Measurements from ENCODE around the gene DNAAF5.

Gene DNAAF5

GRCh38 chr7:744854-745430 is 18.4 kb downstream of the DNAAF5 start:
- DNase-seq: no peak
- H2AFZ ChIP-seq (ENCODE audit: insufficient read depth, low read length, poor library complexity): no peak overlapping the region
- no peak overlapping the region for H3K9ac ChIP-seq (ENCODE audit: low read length)
- no peak overlapping the region for H2BK12ac ChIP-seq (ENCODE audit: low read length)
- H4K12ac ChIP-seq (ENCODE audit: low read depth, low read length): no peak overlapping the region
- no peak overlapping the region for H2BK120ac ChIP-seq (ENCODE audit: insufficient read depth, low read length, poor library complexity)
- no peaks in the 10 kb centered on the region for H3K79me2 ChIP-seq (ENCODE audit: control insufficient read depth, insufficient read depth, low read length, poor library complexity)
- no peak overlapping the region for H3K4me3 ChIP-seq (ENCODE audit: low read depth, low read length)
- H3K79me1 ChIP-seq (ENCODE audit: low read length): no peaks in the 10 kb centered on the region
- no CpG with 5 or more reads among the region's 20 CpGs for WGBS (ENCODE audit: extremely low coverage, insufficient coverage, insufficient read length)
- peaks cover 26 to 35% of the 10 kb centered on the region in 2 experiments for H3K36me3 ChIP-seq (ENCODE audit: control insufficient read depth in 1 of 2, insufficient read depth in 2 of 2, low read length in 2 of 2)
- H2AK5ac ChIP-seq (ENCODE audit: low read length): no peak overlapping the region
- H3K27ac ChIP-seq (ENCODE audit: low read depth, low read length): no peak overlapping the region
- H4K91ac ChIP-seq (ENCODE audit: low read depth, low read length): no peak overlapping the region
- no peak overlapping the region for H2BK5ac ChIP-seq (ENCODE audit: low read depth, low read length, poor library complexity)
- H3K9me3 ChIP-seq (ENCODE audit: insufficient read depth, low read depth, low read length): peaks cover 5% of the 10 kb centered on the region
- no peak overlapping the region for H3K14ac ChIP-seq (ENCODE audit: low read length)
- no peak overlapping the region for H3K4me2 ChIP-seq (ENCODE audit: low read length)
- H3K4me1 ChIP-seq (ENCODE audit: control insufficient read depth in 1 of 2, insufficient read depth in 2 of 2, low read length in 2 of 2): no peaks in the 10 kb centered on the region
- no peak overlapping the region for H3K4ac ChIP-seq (ENCODE audit: low read depth, low read length)
- H3K23ac ChIP-seq (ENCODE audit: low read length): no peak overlapping the region
- no peak overlapping the region for H3K18ac ChIP-seq (ENCODE audit: low read length)
- no peak overlapping the region for H4K8ac ChIP-seq (ENCODE audit: low read depth, low read length)
- H3K27me3 ChIP-seq (ENCODE audit: insufficient read depth, low read length): no peaks in the 10 kb centered on the region

GRCh38 chr7:745431-746154 is 19.1 kb downstream of the DNAAF5 start:
- Histone ChIP-seq H3K4ac (ENCODE audit: low read depth, low read length) (no peak overlapping the region), H3K36me3 (ENCODE audit: control insufficient read depth in 1 of 2, insufficient read depth in 2 of 2, low read length in 2 of 2) (peaks cover 23 to 29% of the 10 kb centered on the region in 2 experiments)

GRCh38 chr7:746155-747061 is 19.9 kb downstream of the DNAAF5 start:
- H3K79me1 ChIP-seq (ENCODE audit: low read length): no peaks in the 10 kb centered on the region
- no peaks in the 10 kb centered on the region for H3K4me1 ChIP-seq (ENCODE audit: control insufficient read depth in 1 of 2, insufficient read depth in 2 of 2, low read length in 2 of 2)

More at GRCh38 chr7:745431-746154, 19.1 kb downstream of the DNAAF5 start:
- Histone ChIP-seq H3K27me3 (ENCODE audit: insufficient read depth, low read length) (no peaks in the 10 kb centered on the region), H3K4me1 (ENCODE audit: control insufficient read depth in 1 of 2, insufficient read depth in 2 of 2, low read length in 2 of 2) (no peaks in the 10 kb centered on the region), H3K9ac (ENCODE audit: low read length) (no peak overlapping the region), H2AFZ (ENCODE audit: insufficient read depth, low read length, poor library complexity) (no peak overlapping the region), H3K79me1 (ENCODE audit: low read length) (no peaks in the 10 kb centered on the region), H3K9me3 (ENCODE audit: insufficient read depth, low read depth, low read length) (peaks cover 5% of the 10 kb centered on the region), H2AK5ac (ENCODE audit: low read length) (no peak overlapping the region), H3K18ac (ENCODE audit: low read length) (no peak overlapping the region), H3K14ac (ENCODE audit: low read length) (no peak overlapping the region), H2BK12ac (ENCODE audit: low read length) (no peak overlapping the region), H3K23ac (ENCODE audit: low read length) (peak overlapping the region; percentile 16), H3K79me2 (ENCODE audit: control insufficient read depth, insufficient read depth, low read length, poor library complexity) (no peaks in the 10 kb centered on the region), H3K4me2 (ENCODE audit: low read length) (no peak overlapping the region), H3K27ac (ENCODE audit: low read depth, low read length) (no peak overlapping the region), H2BK5ac (ENCODE audit: low read depth, low read length, poor library complexity) (no peak overlapping the region), H4K8ac (ENCODE audit: low read depth, low read length) (no peak overlapping the region), H4K12ac (ENCODE audit: low read depth, low read length) (no peak overlapping the region), H3K4me3 (ENCODE audit: low read depth, low read length) (peak overlapping the region; percentile 43), H2BK120ac (ENCODE audit: insufficient read depth, low read length, poor library complexity) (no peak overlapping the region), H4K91ac (ENCODE audit: low read depth, low read length) (no peak overlapping the region)
- WGBS (ENCODE audit: extremely low coverage, insufficient coverage, insufficient read length): no CpG with 5 or more reads among the region's 23 CpGs
- no peak for DNase-seq

GRCh38 chr7:747186-747585 is 20.7 kb downstream of the DNAAF5 start:
- Histone ChIP-seq H3K36me3 (ENCODE audit: control insufficient read depth in 1 of 2, insufficient read depth in 2 of 2, low read length in 2 of 2) (peaks cover 12 to 18% of the 10 kb centered on the region in 2 experiments), H3K79me1 (ENCODE audit: low read length) (no peaks in the 10 kb centered on the region), H3K4me2 (ENCODE audit: low read length) (no peak overlapping the region), H2BK5ac (ENCODE audit: low read depth, low read length, poor library complexity) (no peak overlapping the region), H4K91ac (ENCODE audit: low read depth, low read length) (no peak overlapping the region), H2AFZ (ENCODE audit: insufficient read depth, low read length, poor library complexity) (no peak overlapping the region), H3K27me3 (ENCODE audit: insufficient read depth, low read length) (no peaks in the 10 kb centered on the region), H3K23ac (ENCODE audit: low read length) (no peak overlapping the region), H4K12ac (ENCODE audit: low read depth, low read length) (no peak overlapping the region), H3K79me2 (ENCODE audit: control insufficient read depth, insufficient read depth, low read length, poor library complexity) (no peaks in the 10 kb centered on the region), H3K27ac (ENCODE audit: low read depth, low read length) (no peak overlapping the region), H3K9me3 (ENCODE audit: insufficient read depth, low read depth, low read length) (peaks cover 5% of the 10 kb centered on the region), H2BK120ac (ENCODE audit: insufficient read depth, low read length, poor library complexity) (no peak overlapping the region), H3K18ac (ENCODE audit: low read length) (peak overlapping the region; percentile 17), H3K4me3 (ENCODE audit: low read depth, low read length) (no peak overlapping the region), H3K9ac (ENCODE audit: low read length) (no peak overlapping the region), H3K4ac (ENCODE audit: low read depth, low read length) (no peak overlapping the region), H3K4me1 (ENCODE audit: control insufficient read depth in 1 of 2, insufficient read depth in 2 of 2, low read length in 2 of 2) (no peaks in the 10 kb centered on the region), H4K8ac (ENCODE audit: low read depth, low read length) (no peak overlapping the region), H2AK5ac (ENCODE audit: low read length) (no peak overlapping the region), H2BK12ac (ENCODE audit: low read length) (no peak overlapping the region), H3K14ac (ENCODE audit: low read length) (no peak overlapping the region)
- WGBS (ENCODE audit: extremely low coverage, insufficient coverage, insufficient read length): no CpG with 5 or more reads among the region's 12 CpGs
- no peak for DNase-seq

More at GRCh38 chr7:746155-747061, 19.9 kb downstream of the DNAAF5 start:
- Histone ChIP-seq H4K12ac (ENCODE audit: low read depth, low read length) (no peak overlapping the region), H3K27ac (ENCODE audit: low read depth, low read length) (no peak overlapping the region), H3K27me3 (ENCODE audit: insufficient read depth, low read length) (no peaks in the 10 kb centered on the region), H3K9ac (ENCODE audit: low read length) (no peak overlapping the region), H3K4me3 (ENCODE audit: low read depth, low read length) (no peak overlapping the region), H3K14ac (ENCODE audit: low read length) (no peak overlapping the region), H3K9me3 (ENCODE audit: insufficient read depth, low read depth, low read length) (peaks cover 5% of the 10 kb centered on the region), H3K23ac (ENCODE audit: low read length) (no peak overlapping the region), H4K91ac (ENCODE audit: low read depth, low read length) (no peak overlapping the region), H2BK12ac (ENCODE audit: low read length) (no peak overlapping the region), H4K8ac (ENCODE audit: low read depth, low read length) (no peak overlapping the region), H3K18ac (ENCODE audit: low read length) (no peak overlapping the region), H3K36me3 (ENCODE audit: control insufficient read depth in 1 of 2, insufficient read depth in 2 of 2, low read length in 2 of 2) (peaks cover 17 to 23% of the 10 kb centered on the region in 2 experiments), H2AFZ (ENCODE audit: insufficient read depth, low read length, poor library complexity) (no peak overlapping the region), H3K4ac (ENCODE audit: low read depth, low read length) (no peak overlapping the region), H2BK5ac (ENCODE audit: low read depth, low read length, poor library complexity) (no peak overlapping the region), H3K79me2 (ENCODE audit: control insufficient read depth, insufficient read depth, low read length, poor library complexity) (no peaks in the 10 kb centered on the region), H2BK120ac (ENCODE audit: insufficient read depth, low read length, poor library complexity) (no peak overlapping the region), H3K4me2 (ENCODE audit: low read length) (no peak overlapping the region), H2AK5ac (ENCODE audit: low read length) (no peak overlapping the region)
- WGBS (ENCODE audit: extremely low coverage, insufficient coverage, insufficient read length): no CpG with 5 or more reads among the region's 40 CpGs
- DNase-seq: no peak
